Right atrium auricular region (tissue), 2 donors: ENCODE results near the gene ZNF281. TPM values are rescaled to one million over a fixed set of nuclear protein-coding genes. Genes with fewer than 3 reads are reported as not detected.

Experiments
- DNase-seq: peaks from one replicate; pipeline ENCODE4 v3.0.0-alpha.2; 2019; ENCODE audit warnings: low spot score
- H3K27ac ChIP-seq, 2 donors: fragments of 200-600 bp; sonication (generic); 1 replicate in 1 of 2; 2 replicates in 1 of 2; pipeline ENCODE4 v1.5.1; 2016 to 2019
- H3K27me3 ChIP-seq, 2 donors: fragments of 200-600 bp; sonication (generic); one replicate each; pipeline versions ENCODE4 v1.5.1 to v1.6.0; 2017 to 2019
- H3K36me3 ChIP-seq: fragments of 200-600 bp; sonication (generic); one replicate; pipeline ENCODE4 v1.5.1; 2016
- H3K4me1 ChIP-seq, 2 donors: fragments of 200-600 bp; sonication (generic); one replicate each; pipeline versions ENCODE4 v1.5.1 to v1.6.0; 2017 to 2019
- H3K4me3 ChIP-seq, 2 donors: fragments of 200-600 bp; sonication (generic); 1 replicate in 1 of 2; 2 replicates in 1 of 2; pipeline ENCODE4 v1.5.1; 2017 to 2019; ENCODE audit warnings: mild to moderate bottlenecking in 1 of 2, moderate library complexity in 1 of 2
- H3K9me3 ChIP-seq, 2 donors: fragments of 200-600 bp; sonication (generic); one replicate each; pipeline ENCODE4 v1.5.1; 2019
- CTCF ChIP-seq, 2 donors: fragments of 200-600 bp; sonication (generic); IDR thresholded peaks; one replicate each; pipeline ENCODE4 v1.5.1; 2019; ENCODE audit warnings: antibody characterized with exemption in 2 of 2
- total RNA-seq, 2 donors: library from RNA; depleted of rRNA; stranded (reverse); fragments of >200 nt; gene quantifications; one replicate each; pipeline ENCODE4 v1.1.0, GENCODE V29; 2016

Gene ZNF281
- total RNA-seq, 2 donors from 2014 or later, result 6.9 to 11.4 TPM

- no peaks in the 10 kb centered on the region for H3K9me3 ChIP-seq
- no peak overlapping the region for H3K27ac ChIP-seq
- H3K4me3 ChIP-seq, result no peak overlapping the region
- no peaks in the 10 kb centered on the region for H3K27me3 ChIP-seq
- H3K36me3 ChIP-seq, result no peaks in the 10 kb centered on the region
- H3K4me1 ChIP-seq, result no peaks in the 10 kb centered on the region
- DNase-seq, result no peak
- TF ChIP-seq CTCF (IDR thresholded peaks at IDR 0.05), result no peak
Measured at GRCh38 chr1:200379432-200379757, 30.4 kb downstream of the ZNF281 start.

GRCh38 chr1:200378096-200378495, 31.7 kb downstream of the ZNF281 start:
- Histone ChIP-seq H3K4me1 (no peaks in the 10 kb centered on the region), H3K27ac (no peak overlapping the region), H3K36me3 (no peaks in the 10 kb centered on the region), H3K9me3 (no peaks in the 10 kb centered on the region), H3K27me3 (no peaks in the 10 kb centered on the region), H3K4me3 (no peak overlapping the region)
- no peak for DNase-seq
- TF ChIP-seq CTCF (IDR thresholded peaks at IDR 0.05), result no peak

- Histone ChIP-seq H3K36me3 (no peaks in the 10 kb centered on the region), H3K27me3 (no peaks in the 10 kb centered on the region), H3K4me1 (no peaks in the 10 kb centered on the region), H3K27ac (no peak overlapping the region), H3K4me3 (no peak overlapping the region), H3K9me3 (no peaks in the 10 kb centered on the region)
- DNase-seq, result no peak
- TF ChIP-seq CTCF (IDR thresholded peaks at IDR 0.05), result no peak
Measured at GRCh38 chr1:200376528-200376927, 33.3 kb downstream of the ZNF281 start.

GRCh38 chr1:200374569-200375295, 35.1 kb downstream of the ZNF281 start:
- Histone ChIP-seq H3K4me3 (no peak overlapping the region), H3K4me1 (no peaks in the 10 kb centered on the region), H3K9me3 (no peaks in the 10 kb centered on the region), H3K27ac (no peak overlapping the region), H3K36me3 (no peaks in the 10 kb centered on the region), H3K27me3 (no peaks in the 10 kb centered on the region)
- no peak for DNase-seq
- TF ChIP-seq CTCF (IDR thresholded peaks at IDR 0.05), result no peak

GRCh38 chr1:200373811-200374231, 36.0 kb downstream of the ZNF281 start:
- H3K9me3 ChIP-seq, result no peaks in the 10 kb centered on the region
- H3K4me1 ChIP-seq, result no peaks in the 10 kb centered on the region
- no peaks in the 10 kb centered on the region for H3K27me3 ChIP-seq
- TF ChIP-seq CTCF (IDR thresholded peaks at IDR 0.05), result no peak
- H3K4me3 ChIP-seq, result no peak overlapping the region
- no peaks in the 10 kb centered on the region for H3K36me3 ChIP-seq
- DNase-seq, result no peak
- no peak overlapping the region for H3K27ac ChIP-seq

GRCh38 chr1:200372885-200373181, 37.0 kb downstream of the ZNF281 start:
- no peak for DNase-seq
- H3K9me3 ChIP-seq, result no peaks in the 10 kb centered on the region

More at GRCh38 chr1:200372885-200373181, 37.0 kb downstream of the ZNF281 start:
- no peak for TF ChIP-seq CTCF (IDR thresholded peaks at IDR 0.05)
- Histone ChIP-seq H3K4me3 (no peak overlapping the region), H3K4me1 (no peaks in the 10 kb centered on the region), H3K27me3 (no peaks in the 10 kb centered on the region), H3K36me3 (no peaks in the 10 kb centered on the region), H3K27ac (no peak overlapping the region)
